Cardiac muscle cell (in vitro differentiated cells and primary cell): ENCODE results near the gene KIF26A. TPM values are rescaled to one million over a fixed set of nuclear protein-coding genes. Genes with fewer than 3 reads are reported as not detected.
A peak's percentile ranks its signal among the peaks of the same experiment; 100 is the strongest.

ENCODE experiments used
- DNase-seq, 2 donors: peaks; one replicate each; pipeline versions ENCODE4 v3.0.0 to v3.0.0-alpha.2; 2010 to 2017; ENCODE audit warnings: low read depth in 1 of 2, low spot score in 1 of 2
- H3K27ac ChIP-seq: fragments of 200-600 bp; sonication (generic); 2 replicates; pipeline ENCODE4 v1.5.1; 2016
- H3K27me3 ChIP-seq: fragments of 200-600 bp; sonication (generic); 2 replicates; pipeline ENCODE4 v1.6.0; 2016; ENCODE audit warnings: control low read depth
- H3K36me3 ChIP-seq: fragments of 200-600 bp; sonication (generic); 2 replicates; pipeline ENCODE4 v1.5.1; 2016; ENCODE audit warnings: control low read depth
- H3K4me1 ChIP-seq: fragments of 200-600 bp; sonication (generic); 2 replicates; pipeline ENCODE4 v1.8.1; 2017; ENCODE audit warnings: low read depth, mild to moderate bottlenecking, mixed run types
- H3K4me3 ChIP-seq: fragments of 200-600 bp; sonication (generic); 2 replicates; pipeline ENCODE4 v1.5.1; 2016; ENCODE audit warnings: mild to moderate bottlenecking
- H3K9me3 ChIP-seq: fragments of 200-600 bp; sonication (generic); 2 replicates; pipeline ENCODE4 v1.5.1; 2017; ENCODE audit warnings: low read depth, mild to moderate bottlenecking, control low read depth
- polyA plus RNA-seq: library from polyadenylated mRNA; unstranded; fragments of >200 nt; fragmentation: Nextera tagmentation; extraction: Ambion mirVana; gene quantifications from 2 replicates; pipeline ENCODE4 v1.2.1, GENCODE V29; 2016
- total RNA-seq: library from RNA; depleted of rRNA; stranded (reverse); fragments of >200 nt; gene quantifications from 2 replicates; pipeline ENCODE4 v1.2.3, GENCODE V29; 2016
- TF ChIP-seq, protein P1 (sequence below): IDR thresholded peaks from 2 replicates; pipeline ENCODE4 v1.5.1; 2012; ENCODE audit warnings: low read depth, mild to moderate bottlenecking, low read length

The KIF26A gene
- total and polyA plus RNA-seq, 2 experiments from 2014 or later: 9.9 to 74.9 TPM

GRCh38 chr14:104149617-104150135, 11.3 kb downstream of the KIF26A start:
- TF ChIP-seq, protein P1, sequence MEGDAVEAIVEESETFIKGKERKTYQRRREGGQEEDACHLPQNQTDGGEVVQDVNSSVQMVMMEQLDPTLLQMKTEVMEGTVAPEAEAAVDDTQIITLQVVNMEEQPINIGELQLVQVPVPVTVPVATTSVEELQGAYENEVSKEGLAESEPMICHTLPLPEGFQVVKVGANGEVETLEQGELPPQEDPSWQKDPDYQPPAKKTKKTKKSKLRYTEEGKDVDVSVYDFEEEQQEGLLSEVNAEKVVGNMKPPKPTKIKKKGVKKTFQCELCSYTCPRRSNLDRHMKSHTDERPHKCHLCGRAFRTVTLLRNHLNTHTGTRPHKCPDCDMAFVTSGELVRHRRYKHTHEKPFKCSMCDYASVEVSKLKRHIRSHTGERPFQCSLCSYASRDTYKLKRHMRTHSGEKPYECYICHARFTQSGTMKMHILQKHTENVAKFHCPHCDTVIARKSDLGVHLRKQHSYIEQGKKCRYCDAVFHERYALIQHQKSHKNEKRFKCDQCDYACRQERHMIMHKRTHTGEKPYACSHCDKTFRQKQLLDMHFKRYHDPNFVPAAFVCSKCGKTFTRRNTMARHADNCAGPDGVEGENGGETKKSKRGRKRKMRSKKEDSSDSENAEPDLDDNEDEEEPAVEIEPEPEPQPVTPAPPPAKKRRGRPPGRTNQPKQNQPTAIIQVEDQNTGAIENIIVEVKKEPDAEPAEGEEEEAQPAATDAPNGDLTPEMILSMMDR: no peak
- Histone ChIP-seq H3K27ac (peak overlapping the region; percentile 82), H3K27me3 (no peaks in the 10 kb centered on the region), H3K4me1 (peaks cover 34% of the 10 kb centered on the region), H3K36me3 (no peaks in the 10 kb centered on the region), H3K4me3 (no peak overlapping the region), H3K9me3 (no peaks in the 10 kb centered on the region)
- DNase-seq: peak; percentile 27 to 60

DNA sequence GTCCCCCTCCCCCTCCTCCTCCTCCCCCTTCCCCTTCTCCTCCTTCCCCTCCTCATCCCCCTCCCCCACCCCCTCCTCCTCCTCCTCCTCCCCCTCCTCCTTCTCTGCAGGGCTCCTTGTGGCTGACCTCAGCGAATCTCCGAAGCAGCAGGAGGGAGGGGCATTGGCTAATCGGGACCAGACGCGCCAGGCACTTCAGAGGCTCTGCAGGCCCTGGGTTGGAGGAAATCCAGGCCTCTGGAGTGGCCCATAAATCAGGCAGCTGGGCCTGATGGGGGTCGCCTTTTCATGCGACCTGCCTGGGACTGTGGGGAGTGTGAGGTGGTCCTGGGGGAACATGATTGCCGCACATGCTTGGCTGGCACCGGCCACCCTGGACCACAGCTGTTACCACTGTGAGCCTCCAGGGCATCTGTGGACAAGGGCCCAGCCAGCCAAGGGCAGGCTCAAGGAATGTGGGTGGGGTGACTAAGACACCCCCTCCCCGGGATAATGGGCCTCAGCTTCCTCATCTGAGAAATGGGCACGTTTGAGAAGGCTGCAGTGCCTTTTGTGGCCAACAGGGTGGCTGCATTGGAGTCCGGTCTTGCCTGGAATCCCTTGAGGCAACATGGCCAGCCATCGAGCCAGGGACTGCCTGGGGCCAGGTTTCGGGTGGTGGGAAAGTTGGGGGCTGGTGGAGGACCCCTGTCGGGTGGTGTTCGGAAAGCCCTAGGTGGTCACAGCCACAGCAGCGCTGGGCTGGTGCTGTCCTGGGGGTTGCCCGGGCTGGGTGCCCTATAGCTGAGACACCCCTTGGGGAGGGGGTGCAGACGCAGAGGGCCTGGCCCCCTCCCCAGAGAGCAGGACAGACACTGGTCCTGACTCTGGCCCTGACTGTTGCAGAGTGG, 12.0 kb downstream of the KIF26A start:
- Histone ChIP-seq H3K27ac (peak overlapping the region; percentile 67), H3K4me1 (peaks cover 34% of the 10 kb centered on the region)
- DNase-seq: peak; percentile 58 to 88

DNA sequence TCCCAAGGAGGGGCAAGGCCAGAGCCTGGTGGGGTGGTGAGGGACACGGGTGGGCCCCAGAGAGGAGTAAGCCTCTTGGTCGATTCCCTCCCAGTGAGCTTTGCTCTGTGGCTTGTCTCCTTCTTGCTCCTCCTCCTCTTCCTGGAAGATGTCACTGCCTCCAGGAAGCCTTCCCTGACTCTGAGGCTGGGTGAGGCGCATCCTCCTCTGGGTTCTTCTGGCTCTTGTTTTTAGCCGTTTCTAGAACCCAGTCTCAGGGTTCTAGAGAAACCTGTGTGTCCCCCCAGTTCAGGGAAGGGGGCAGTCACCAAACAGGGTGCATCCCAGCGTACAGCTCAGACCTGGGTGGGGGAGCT, 12.6 kb downstream of the KIF26A start:
- H3K4me1 ChIP-seq: peaks cover 34% of the 10 kb centered on the region
- TF ChIP-seq, protein P1: no peak
- no peaks in the 10 kb centered on the region for H3K27me3 ChIP-seq
- no peak overlapping the region for H3K4me3 ChIP-seq
- H3K27ac ChIP-seq: peak overlapping the region; percentile 67
- no peaks in the 10 kb centered on the region for H3K9me3 ChIP-seq
- no peak for DNase-seq
- no peaks in the 10 kb centered on the region for H3K36me3 ChIP-seq

More for the DNA sequence above, 12.0 kb downstream of the KIF26A start:
- Histone ChIP-seq H3K4me3 (no peak overlapping the region), H3K9me3 (no peaks in the 10 kb centered on the region), H3K36me3 (no peaks in the 10 kb centered on the region), H3K27me3 (no peaks in the 10 kb centered on the region)
- TF ChIP-seq, protein P1: peak; percentile 26

DNA sequence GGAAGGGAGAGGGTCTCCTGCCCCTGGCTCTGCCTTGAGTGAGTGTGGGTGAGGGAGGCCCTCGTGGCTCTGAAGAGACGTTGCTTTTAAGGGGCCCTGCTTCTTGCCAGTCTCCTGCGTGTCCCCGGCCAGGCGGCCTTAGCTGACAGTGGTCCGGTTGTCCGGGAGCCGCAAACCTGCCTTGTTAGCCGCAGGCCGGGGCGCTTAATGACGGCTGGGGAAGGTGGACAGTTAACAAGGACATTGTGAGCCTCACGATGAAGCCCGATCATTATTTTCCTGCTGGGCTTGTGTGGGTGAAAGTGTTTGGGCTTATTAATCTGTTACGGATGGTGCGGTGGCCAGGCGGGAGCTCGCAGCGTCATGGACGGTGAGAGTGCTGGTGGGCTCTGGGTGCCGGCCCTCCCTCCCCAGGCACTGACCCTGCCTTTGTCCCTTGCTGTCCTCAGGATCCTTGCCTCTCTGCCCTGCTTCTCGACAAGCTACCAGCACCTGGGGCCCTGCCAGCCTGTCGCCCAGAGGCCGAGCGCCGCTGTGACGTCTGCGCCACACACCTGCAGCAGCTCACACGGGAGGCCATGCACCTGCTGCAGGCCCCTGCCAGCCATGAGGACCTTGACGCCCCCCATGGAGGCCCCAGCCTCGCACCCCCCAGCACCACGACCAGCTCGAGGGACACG, 13.3 kb downstream of the KIF26A start:
- peaks cover 34% of the 10 kb centered on the region for H3K4me1 ChIP-seq
- H3K27me3 ChIP-seq: no peaks in the 10 kb centered on the region
- no peak overlapping the region for H3K4me3 ChIP-seq
- H3K9me3 ChIP-seq: no peaks in the 10 kb centered on the region
- DNase-seq: no peak
- no peaks in the 10 kb centered on the region for H3K36me3 ChIP-seq
- peak overlapping the region; percentile 67 for H3K27ac ChIP-seq
- TF ChIP-seq, protein P1: no peak

DNA sequence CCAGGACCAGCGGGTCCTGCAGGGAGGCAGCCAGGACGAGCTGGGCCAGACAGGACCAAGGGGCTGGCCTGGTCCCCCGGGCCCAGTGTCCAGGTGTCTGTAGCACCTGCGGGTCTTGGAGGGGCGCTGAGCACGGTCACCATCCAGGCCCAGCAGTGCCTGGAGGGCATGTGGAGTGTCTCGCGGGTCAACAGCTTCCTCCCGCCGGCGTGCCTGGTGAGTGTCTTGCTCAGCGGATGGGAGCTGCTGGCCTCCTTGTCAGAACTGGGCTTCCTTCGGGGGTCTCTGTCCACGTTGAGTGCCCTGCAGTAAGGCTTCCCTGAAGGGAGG, 13.8 kb downstream of the KIF26A start:
- H3K27me3 ChIP-seq: no peaks in the 10 kb centered on the region
- H3K27ac ChIP-seq: no peak overlapping the region
- H3K9me3 ChIP-seq: no peaks in the 10 kb centered on the region
- TF ChIP-seq, protein P1: no peak
- H3K36me3 ChIP-seq: no peaks in the 10 kb centered on the region
- peaks cover 34% of the 10 kb centered on the region for H3K4me1 ChIP-seq
- H3K4me3 ChIP-seq: no peak overlapping the region
- DNase-seq: no peak
